ENCODE measurements around the gene CARD14. TPM values are rescaled to one million over a fixed set of nuclear protein-coding genes. Genes with fewer than 3 reads are reported as not detected.

CARD14 gene
- total and polyA plus RNA-seq, 2 of the 13 experiments (the other 11 are each of a cell fraction or from before 2014, with no cell fraction given), result 0.11 TPM; not detected in 1

GRCh38 chr17:80195671-80196529 lies 26.1 kb downstream of the CARD14 start (continued):
- no peak for TF ChIP-seq POLR2AphosphoS2 (IDR thresholded peaks at IDR 0.05; ENCODE audit: low read depth, low read length)
- no peak for TF ChIP-seq ZBTB14 (CRISPR knock-in tag; IDR thresholded peaks at IDR 0.05)
- TF ChIP-seq NBN (conservative IDR thresholded peaks at IDR 0.05), result no peak
- no peak for TF ChIP-seq ZNF775 (CRISPR knock-in tag; IDR thresholded peaks at IDR 0.05; ENCODE audit: borderline replicate concordance)
- no peak for TF ChIP-seq ZNF383 (CRISPR knock-in tag; IDR thresholded peaks at IDR 0.05; ENCODE audit: borderline replicate concordance)
- TF ChIP-seq CSRNP1 (CRISPR knock-in tag; IDR thresholded peaks at IDR 0.05), result no peak
- TF ChIP-seq NPAS2 (CRISPR knock-in tag; IDR thresholded peaks at IDR 0.05; ENCODE audit: borderline replicate concordance), result no peak
- TF ChIP-seq KLF6 (CRISPR knock-in tag; IDR thresholded peaks at IDR 0.05), result no peak
- TF ChIP-seq ZFY (CRISPR knock-in tag; IDR thresholded peaks at IDR 0.05), result no peak
- TF ChIP-seq RFX1 (IDR thresholded peaks at IDR 0.05), result no peak
- TF ChIP-seq ZSCAN29 (CRISPR knock-in tag; conservative IDR thresholded peaks at IDR 0.05), result no peak
- TF ChIP-seq ZNF207 (IDR thresholded peaks at IDR 0.05; ENCODE audit: borderline replicate concordance), result no peak
- TF ChIP-seq CBX2 (IDR thresholded peaks at IDR 0.05; ENCODE audit: low read depth, low read length), result no peak
- no peak for TF ChIP-seq CBX2 (CRISPR knock-in tag; IDR thresholded peaks at IDR 0.05; ENCODE audit: low read depth)
- no peak for TF ChIP-seq ZNF556 (CRISPR knock-in tag; IDR thresholded peaks at IDR 0.05; ENCODE audit: borderline replicate concordance)
- TF ChIP-seq ZNF598 (CRISPR knock-in tag; IDR thresholded peaks at IDR 0.05; ENCODE audit: borderline replicate concordance), result no peak
- TF ChIP-seq ZNF720 (CRISPR knock-in tag; IDR thresholded peaks at IDR 0.05), result no peak
- no peak for TF ChIP-seq SIN3A (IDR thresholded peaks at IDR 0.05; ENCODE audit: borderline replicate concordance, low read depth, low read length)
- TF ChIP-seq ZSCAN12 (CRISPR knock-in tag; IDR thresholded peaks at IDR 0.05), result no peak
- TF ChIP-seq CC2D1A (CRISPR knock-in tag; IDR thresholded peaks at IDR 0.05), result no peak
- peak; percentile 70 for TF ChIP-seq PAXIP1 (CRISPR knock-in tag; conservative IDR thresholded peaks at IDR 0.05)
- no peak for TF ChIP-seq ZNF816 (CRISPR knock-in tag; IDR thresholded peaks at IDR 0.05; ENCODE audit: borderline replicate concordance)
- TF ChIP-seq TAF15 (IDR thresholded peaks at IDR 0.05; ENCODE audit: low read depth, low read length, poor library complexity, severe bottlenecking), result no peak
- no peak for TF ChIP-seq MAZ (IDR thresholded peaks at IDR 0.05; ENCODE audit: borderline replicate concordance, low read depth, low read length)
- TF ChIP-seq MAZ (CRISPR knock-in tag; IDR thresholded peaks at IDR 0.05; ENCODE audit: low read depth), result 0 out of 2 replicates have a peak, but pooled peaks have one; percentile 29
- peak; percentile 36 for TF ChIP-seq SMC3 (IDR thresholded peaks at IDR 0.05; ENCODE audit: low read length)
